ENCODE data around the gene POR.

DNA sequence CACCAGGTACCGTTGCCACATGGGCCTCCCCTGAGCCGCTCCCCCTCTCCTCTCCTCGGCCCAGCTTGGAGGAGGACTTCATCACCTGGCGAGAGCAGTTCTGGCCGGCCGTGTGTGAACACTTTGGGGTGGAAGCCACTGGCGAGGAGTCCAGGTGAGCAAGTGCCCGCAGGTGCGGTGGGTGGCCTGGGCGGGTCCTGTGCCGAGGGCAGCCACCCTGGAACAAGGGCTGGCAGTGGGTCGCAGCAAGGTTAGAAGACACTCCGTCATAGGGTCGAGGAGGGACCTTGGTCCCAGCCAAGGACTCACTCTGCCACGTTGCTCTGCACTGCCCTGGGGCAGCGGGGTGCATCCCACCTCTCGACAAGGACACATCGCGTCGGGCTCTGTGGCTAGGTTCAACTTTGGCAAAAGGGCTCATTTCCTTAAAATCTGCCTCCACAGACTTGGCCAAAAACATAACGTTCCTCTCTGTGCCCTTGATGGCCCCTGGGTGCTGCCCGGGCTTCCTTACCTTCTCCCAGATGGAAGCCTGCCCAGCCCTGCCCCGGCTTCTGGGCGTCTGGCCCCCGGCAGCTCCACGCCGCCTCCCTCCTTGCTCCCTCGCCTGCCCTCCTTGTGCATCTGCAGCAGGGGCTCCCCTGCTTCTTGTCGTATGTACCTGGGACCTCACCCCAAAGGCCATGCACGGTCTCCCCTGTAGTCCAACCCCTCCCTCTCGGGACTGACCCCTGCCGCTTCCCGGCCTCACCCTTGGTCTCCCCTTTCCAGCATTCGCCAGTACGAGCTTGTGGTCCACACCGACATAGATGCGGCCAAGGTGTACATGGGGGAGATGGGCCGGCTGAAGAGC, 66.7 kb downstream of the POR start:
- TF ChIP-seq, protein P1, sequence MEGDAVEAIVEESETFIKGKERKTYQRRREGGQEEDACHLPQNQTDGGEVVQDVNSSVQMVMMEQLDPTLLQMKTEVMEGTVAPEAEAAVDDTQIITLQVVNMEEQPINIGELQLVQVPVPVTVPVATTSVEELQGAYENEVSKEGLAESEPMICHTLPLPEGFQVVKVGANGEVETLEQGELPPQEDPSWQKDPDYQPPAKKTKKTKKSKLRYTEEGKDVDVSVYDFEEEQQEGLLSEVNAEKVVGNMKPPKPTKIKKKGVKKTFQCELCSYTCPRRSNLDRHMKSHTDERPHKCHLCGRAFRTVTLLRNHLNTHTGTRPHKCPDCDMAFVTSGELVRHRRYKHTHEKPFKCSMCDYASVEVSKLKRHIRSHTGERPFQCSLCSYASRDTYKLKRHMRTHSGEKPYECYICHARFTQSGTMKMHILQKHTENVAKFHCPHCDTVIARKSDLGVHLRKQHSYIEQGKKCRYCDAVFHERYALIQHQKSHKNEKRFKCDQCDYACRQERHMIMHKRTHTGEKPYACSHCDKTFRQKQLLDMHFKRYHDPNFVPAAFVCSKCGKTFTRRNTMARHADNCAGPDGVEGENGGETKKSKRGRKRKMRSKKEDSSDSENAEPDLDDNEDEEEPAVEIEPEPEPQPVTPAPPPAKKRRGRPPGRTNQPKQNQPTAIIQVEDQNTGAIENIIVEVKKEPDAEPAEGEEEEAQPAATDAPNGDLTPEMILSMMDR (IDR thresholded peaks at IDR 0.05; ENCODE audit: low read depth, low read length): no peak
- TF ChIP-seq POLR2A (IDR thresholded peaks at IDR 0.05; ENCODE audit: extremely low read depth, insufficient read length): no peak
- TF ChIP-seq, protein P2, sequence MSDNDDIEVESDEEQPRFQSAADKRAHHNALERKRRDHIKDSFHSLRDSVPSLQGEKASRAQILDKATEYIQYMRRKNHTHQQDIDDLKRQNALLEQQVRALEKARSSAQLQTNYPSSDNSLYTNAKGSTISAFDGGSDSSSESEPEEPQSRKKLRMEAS (IDR thresholded peaks at IDR 0.05; ENCODE audit: low read depth, low read length): no peak
